Kidney epithelial cell (primary cell): ENCODE measurements around the gene SH3BGR. TPM values are rescaled to one million over a fixed set of nuclear protein-coding genes. Genes with fewer than 3 reads are reported as not detected.

Experiments
- DNase-seq: peaks from one replicate; pipeline ENCODE4 v3.0.0-alpha.2; 2010; ENCODE audit warnings: low read depth
- H3K27me3 ChIP-seq: 2 replicates; pipeline ENCODE4 v1.6.0; 2011; ENCODE audit warnings: low read length; ENCODE audit not compliant: control insufficient read depth, insufficient read depth
- H3K36me3 ChIP-seq: 2 replicates; pipeline ENCODE4 v1.5.1; 2011; ENCODE audit warnings: low read length; ENCODE audit not compliant: control insufficient read depth, insufficient read depth
- H3K4me3 ChIP-seq: 2 replicates; pipeline ENCODE4 v1.5.1; 2011; ENCODE audit warnings: low read depth, mild to moderate bottlenecking, control low read depth, low read length
- total RNA-seq: library from RNA; depleted of rRNA; stranded (reverse); fragments of >200 nt; gene quantifications from 2 replicates; pipeline ENCODE4 v1.2.3, GENCODE V29; 2015
- TF ChIP-seq, protein P1 (sequence below): IDR thresholded peaks from 2 replicates; pipeline ENCODE4 v1.5.1; 2011; ENCODE audit warnings: mild to moderate bottlenecking, moderate library complexity, low read length, control low read depth, inconsistent platforms; ENCODE audit not compliant: insufficient read depth, poor library complexity, severe bottlenecking

SH3BGR gene
- total RNA-seq, 1 donor from 2014 or later, result 6.9 TPM

DNA sequence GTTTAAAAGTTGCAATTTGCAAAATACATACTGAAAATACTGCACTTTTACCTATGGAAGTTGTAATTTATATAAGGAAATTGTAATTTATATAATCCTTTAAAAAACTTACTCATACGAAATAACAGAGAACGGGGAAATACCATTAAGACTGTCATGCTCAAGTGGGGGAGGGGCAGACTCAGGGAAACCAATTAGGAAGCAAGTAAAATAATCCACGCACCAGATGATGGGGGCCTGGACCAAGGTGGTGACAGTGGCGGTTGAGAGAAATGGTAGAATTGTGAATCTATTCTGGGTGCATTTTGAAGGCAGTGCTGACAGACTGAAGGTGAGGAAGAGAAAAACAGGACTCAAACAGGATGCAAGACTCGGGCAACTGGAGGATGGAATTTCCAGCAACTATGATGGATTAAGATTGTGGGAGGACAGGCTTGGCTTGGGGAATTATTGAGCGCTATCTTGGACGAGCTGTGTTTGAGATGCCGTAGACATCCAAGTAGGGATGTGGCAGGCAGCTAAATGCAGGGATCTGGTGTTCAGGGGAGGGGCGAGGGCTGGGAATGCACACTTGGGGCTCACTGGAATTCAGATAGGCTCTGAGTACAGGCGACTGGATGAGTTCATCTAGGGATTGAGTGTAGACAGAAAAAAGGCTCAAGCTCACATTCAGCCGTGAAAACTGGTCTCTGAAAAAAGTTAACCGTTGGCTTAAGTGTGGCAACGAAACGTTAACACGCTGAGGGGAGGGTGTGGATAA is 7.2 kb upstream of the SH3BGR start:
- Histone ChIP-seq H3K36me3 (no peaks in the 10 kb centered on the region), H3K27me3 (no peaks in the 10 kb centered on the region), H3K4me3 (peak overlapping the region; percentile 79)
- TF ChIP-seq, protein P1, sequence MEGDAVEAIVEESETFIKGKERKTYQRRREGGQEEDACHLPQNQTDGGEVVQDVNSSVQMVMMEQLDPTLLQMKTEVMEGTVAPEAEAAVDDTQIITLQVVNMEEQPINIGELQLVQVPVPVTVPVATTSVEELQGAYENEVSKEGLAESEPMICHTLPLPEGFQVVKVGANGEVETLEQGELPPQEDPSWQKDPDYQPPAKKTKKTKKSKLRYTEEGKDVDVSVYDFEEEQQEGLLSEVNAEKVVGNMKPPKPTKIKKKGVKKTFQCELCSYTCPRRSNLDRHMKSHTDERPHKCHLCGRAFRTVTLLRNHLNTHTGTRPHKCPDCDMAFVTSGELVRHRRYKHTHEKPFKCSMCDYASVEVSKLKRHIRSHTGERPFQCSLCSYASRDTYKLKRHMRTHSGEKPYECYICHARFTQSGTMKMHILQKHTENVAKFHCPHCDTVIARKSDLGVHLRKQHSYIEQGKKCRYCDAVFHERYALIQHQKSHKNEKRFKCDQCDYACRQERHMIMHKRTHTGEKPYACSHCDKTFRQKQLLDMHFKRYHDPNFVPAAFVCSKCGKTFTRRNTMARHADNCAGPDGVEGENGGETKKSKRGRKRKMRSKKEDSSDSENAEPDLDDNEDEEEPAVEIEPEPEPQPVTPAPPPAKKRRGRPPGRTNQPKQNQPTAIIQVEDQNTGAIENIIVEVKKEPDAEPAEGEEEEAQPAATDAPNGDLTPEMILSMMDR, result no peak
- no peak for DNase-seq

DNA sequence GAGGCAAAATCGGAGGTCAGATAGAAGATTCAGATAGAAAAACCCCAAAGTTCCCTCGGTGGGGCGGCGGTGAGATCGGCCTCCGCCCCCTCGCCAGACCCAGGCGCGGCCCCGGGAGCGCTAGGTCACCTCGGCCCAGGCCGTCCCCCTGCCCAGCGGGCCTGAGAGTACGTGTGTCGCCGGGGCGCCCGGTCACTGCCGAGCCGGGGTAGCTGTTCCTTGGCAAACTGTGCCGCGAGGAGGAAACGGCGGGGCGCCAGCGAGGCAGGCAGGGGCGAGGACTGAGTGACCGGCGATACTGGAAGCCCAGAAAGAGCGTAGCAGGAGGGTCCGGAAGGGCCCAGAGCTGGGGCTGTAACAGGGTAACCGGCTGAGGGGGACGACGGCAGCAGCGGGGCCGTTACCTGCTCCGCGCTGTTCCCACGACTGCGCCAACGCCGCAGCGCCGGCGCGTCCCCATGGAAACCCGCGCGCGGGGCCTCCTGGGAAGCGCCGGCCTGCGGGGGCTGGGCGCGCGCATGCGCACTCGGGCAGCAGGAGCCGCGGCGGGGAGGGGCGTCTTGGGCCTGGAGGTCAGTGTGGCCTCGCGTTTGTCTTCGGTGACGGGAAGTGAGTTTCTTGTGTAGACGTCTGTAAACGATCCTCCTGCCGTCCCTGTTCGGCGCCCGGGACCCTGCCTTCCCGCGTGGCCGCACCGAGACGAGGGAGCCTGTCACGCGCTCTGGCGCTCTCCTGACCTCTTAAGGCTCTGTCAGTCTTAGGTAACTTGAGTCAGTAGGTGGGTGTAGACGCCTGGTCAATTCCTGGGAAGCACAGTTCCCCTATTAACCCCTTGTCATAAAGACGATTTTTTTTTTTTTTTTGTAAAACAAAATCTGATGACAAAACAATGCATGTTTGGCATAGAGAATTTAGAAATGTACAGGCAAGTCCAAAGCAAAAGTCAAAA is 6.2 kb upstream of the SH3BGR start, which contains the start of gene LCA5L:
TSS of gene LCA5L (minus strand) at position 458 of the 949 bp plus-strand sequence. CDS start 17,285 bp downstream, outside the sequence.
- Histone ChIP-seq H3K27me3 (no peaks in the 10 kb centered on the region), H3K4me3 (peak within 1 kb of the TSS; percentile 79), H3K36me3 (no peaks in the 10 kb centered on the region)
- TF ChIP-seq, protein P1, result no peak
- DNase-seq, result no peak

DNA sequence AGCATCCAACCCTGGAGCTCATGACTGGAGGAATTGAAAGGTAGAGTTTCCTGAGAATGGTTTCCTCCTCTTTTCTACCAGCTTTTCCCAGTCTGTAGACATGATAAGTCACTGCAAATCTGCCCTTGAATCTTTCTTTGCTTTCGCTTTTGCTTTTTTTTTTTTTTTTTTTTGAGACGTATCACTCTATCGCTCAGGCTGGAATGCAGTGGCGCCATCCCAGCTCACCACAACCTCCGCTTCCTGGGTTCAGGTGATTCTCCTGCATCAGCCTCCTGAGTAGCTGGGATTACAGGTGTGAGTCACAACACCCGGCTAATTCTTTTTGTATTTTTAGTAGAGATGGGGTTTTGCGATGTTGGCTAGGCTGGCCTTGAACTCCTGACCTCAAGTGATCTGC is 4.5 kb upstream of the SH3BGR start:
- Histone ChIP-seq H3K27me3 (no peaks in the 10 kb centered on the region), H3K36me3 (no peaks in the 10 kb centered on the region), H3K4me3 (no peak overlapping the region)
- TF ChIP-seq, protein P1, result no peak
- DNase-seq, result no peak

DNA sequence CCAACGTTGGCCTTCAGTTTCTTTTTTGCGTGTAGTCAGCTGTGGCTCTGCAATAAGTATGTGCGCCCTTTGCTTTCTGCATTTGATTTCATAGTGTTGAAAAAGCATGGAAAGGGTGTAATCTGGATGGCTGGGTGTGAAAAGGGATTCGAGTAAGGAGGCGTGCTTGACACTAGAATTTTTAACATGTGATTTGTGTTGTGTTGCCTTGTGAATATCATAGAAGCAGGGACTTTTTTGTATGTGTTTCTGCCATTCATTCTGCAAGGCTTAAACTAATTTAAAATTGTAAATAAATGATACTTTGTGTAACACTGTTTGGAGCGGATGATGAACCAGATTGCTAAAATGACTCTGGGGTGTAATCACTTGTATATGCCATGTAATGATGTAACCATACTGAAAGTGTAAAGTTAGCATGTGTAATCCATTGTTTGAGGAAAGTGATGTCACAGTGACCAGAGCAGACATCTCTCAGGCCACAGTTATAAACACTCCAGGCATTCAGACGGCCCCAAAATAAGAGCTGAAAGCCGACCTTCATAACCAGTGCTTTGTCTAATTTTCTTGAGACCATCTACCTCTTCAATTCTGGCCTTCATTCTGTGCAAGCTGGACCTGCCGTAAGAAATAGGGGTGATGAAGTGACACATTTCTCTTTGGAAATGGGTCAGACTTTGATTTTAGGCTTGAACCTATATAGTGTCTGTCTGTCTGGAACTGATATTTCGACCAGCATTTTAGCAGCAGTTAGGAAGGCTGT is 618 bp downstream of the SH3BGR start:
- no peak for DNase-seq
- Histone ChIP-seq H3K27me3 (no peaks in the 10 kb centered on the region), H3K4me3 (no peak overlapping the region), H3K36me3 (no peaks in the 10 kb centered on the region)
- TF ChIP-seq, protein P1, result no peak

DNA sequence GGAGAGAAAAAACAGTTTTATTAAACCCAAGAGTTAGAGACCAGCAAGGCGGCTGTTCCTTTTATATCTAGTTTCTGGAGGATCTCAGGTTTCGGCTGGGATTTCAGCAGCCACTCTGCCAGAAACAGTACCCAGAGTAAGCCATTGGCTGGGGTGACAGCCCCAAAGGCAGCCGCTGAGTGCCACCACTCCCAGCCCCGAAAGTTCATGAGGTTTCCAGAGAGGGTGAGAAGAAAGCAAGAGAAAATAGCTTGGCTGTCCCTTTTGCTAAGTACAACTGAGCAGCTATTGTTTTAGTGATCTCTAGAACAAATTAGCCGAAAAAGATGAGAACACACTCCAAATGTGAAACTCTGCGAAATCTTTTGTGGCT is 1.2 kb downstream of the SH3BGR start:
- TF ChIP-seq, protein P1, result no peak
- H3K4me3 ChIP-seq, result no peak overlapping the region

More for the DNA sequence above, 1.2 kb downstream of the SH3BGR start:
- Histone ChIP-seq H3K36me3 (no peaks in the 10 kb centered on the region), H3K27me3 (no peaks in the 10 kb centered on the region)
- no peak for DNase-seq
